Endothelial cell of umbilical vein (primary cell): ENCODE measurements around the gene TRAF1.

Source experiments
- POLR2AphosphoS5 ChIP-seq: IDR thresholded peaks from 2 replicates; pipeline ENCODE4 v1.6.1; 2012; ENCODE audit warnings: low read depth, mild to moderate bottlenecking, control low read depth, low read length, moderate library complexity; ENCODE audit not compliant: insufficient read depth
- TF ChIP-seq, protein P1 (sequence below), 2 donors: IDR thresholded peaks; 1 replicate in 1 of 2; 2 replicates in 1 of 2; pipeline ENCODE4 v1.5.1; 2011; ENCODE audit warnings: low read length in 2 of 2, mild to moderate bottlenecking in 2 of 2, moderate library complexity in 2 of 2, control low read depth in 1 of 2, inconsistent platforms in 1 of 2, low read depth in 1 of 2; ENCODE audit not compliant: insufficient read depth in 1 of 2; ENCODE audit errors: extremely low read depth in 1 of 2

- TF ChIP-seq, protein P1, sequence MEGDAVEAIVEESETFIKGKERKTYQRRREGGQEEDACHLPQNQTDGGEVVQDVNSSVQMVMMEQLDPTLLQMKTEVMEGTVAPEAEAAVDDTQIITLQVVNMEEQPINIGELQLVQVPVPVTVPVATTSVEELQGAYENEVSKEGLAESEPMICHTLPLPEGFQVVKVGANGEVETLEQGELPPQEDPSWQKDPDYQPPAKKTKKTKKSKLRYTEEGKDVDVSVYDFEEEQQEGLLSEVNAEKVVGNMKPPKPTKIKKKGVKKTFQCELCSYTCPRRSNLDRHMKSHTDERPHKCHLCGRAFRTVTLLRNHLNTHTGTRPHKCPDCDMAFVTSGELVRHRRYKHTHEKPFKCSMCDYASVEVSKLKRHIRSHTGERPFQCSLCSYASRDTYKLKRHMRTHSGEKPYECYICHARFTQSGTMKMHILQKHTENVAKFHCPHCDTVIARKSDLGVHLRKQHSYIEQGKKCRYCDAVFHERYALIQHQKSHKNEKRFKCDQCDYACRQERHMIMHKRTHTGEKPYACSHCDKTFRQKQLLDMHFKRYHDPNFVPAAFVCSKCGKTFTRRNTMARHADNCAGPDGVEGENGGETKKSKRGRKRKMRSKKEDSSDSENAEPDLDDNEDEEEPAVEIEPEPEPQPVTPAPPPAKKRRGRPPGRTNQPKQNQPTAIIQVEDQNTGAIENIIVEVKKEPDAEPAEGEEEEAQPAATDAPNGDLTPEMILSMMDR (IDR thresholded peaks at IDR 0.05; ENCODE audit: extremely low read depth in 1 of 2, insufficient read depth in 1 of 2, low read depth in 1 of 2, low read length in 2 of 2) = no peak
- TF ChIP-seq POLR2AphosphoS5 = no peak
Measured at GRCh38 chr9:120855827-120856670, 70.5 kb downstream of the TRAF1 start.
